Muscle of leg (tissue), 16 donors: ENCODE results near the gene RPP21. TPM values are rescaled to one million over a fixed set of nuclear protein-coding genes. Genes with fewer than 3 reads are reported as not detected.

ENCODE experiments used
- DNase-seq: peaks from one replicate; pipeline ENCODE4 v3.0.0; 2013
- H3K27ac ChIP-seq: one replicate; pipeline ENCODE4 v1.5.1; 2013; ENCODE audit warnings: mild to moderate bottlenecking, low read length, control low read depth
- H3K27me3 ChIP-seq: one replicate; pipeline ENCODE4 v1.6.1; 2013; ENCODE audit warnings: low read length; ENCODE audit not compliant: control insufficient read depth, insufficient read depth
- H3K36me3 ChIP-seq: one replicate; pipeline ENCODE4 v1.6.1; 2013; ENCODE audit warnings: low read length; ENCODE audit not compliant: control insufficient read depth, insufficient read depth
- H3K4me1 ChIP-seq: one replicate; pipeline ENCODE4 v1.6.1; 2013; ENCODE audit warnings: low read length; ENCODE audit not compliant: control insufficient read depth, insufficient read depth
- H3K4me3 ChIP-seq: one replicate; pipeline ENCODE4 v1.5.1; 2013; ENCODE audit warnings: low read length, control low read depth
- H3K9me3 ChIP-seq: replicated peaks from 2 replicates; pipeline ENCODE4 v1.6.1; 2013; ENCODE audit warnings: low read depth, low read length; ENCODE audit not compliant: control insufficient read depth
- WGBS: methylation state at CpG from one replicate; pipeline ENCODE4 v1.1.5; 2013; ENCODE audit warnings: missing lambda C conversion rate; ENCODE audit not compliant: insufficient coverage; 5-methylcytosine and 5-hydroxymethylcytosine counted together
- long read RNA-seq, 11 donors: transcript quantifications; one replicate each; lab custom pipeline, GENCODE V29; 2026
- polyA plus RNA-seq, 8 donors: library from polyadenylated mRNA; unstranded; fragments of 120-200 nt; gene quantifications; one replicate each; pipeline versions ENCODE4 v1.2.1 to v1.2.3, GENCODE V29; 2013; ENCODE audit warnings: inconsistent platforms in 1 of 8, low replicate concordance in 1 of 8; ENCODE audit not compliant: insufficient read length in 8 of 8, insufficient read depth in 1 of 8
- total RNA-seq: library from RNA; stranded (reverse); fragments of 120-200 nt; gene quantifications from one replicate; pipeline ENCODE4 v1.2.4, GENCODE V29; 2013

The RPP21 gene
- total RNA-seq = 22.3 TPM
- polyA plus RNA-seq = 10 to 100 TPM; 19.4 to 23.8 (median 22.2) TPM
- long read RNA-seq, donor 1, transcript RPP21-224 (5 exons, 525 nt) = major isoform, 6 of 8 reads
- long read RNA-seq, donor 1, partial matches to known transcripts = 0 of 8 reads
- long read RNA-seq, donor 1, other reads (novel, unspliced or antisense) = 0 of 8 reads
- long read RNA-seq, donor 2, partial matches to known transcripts = 0 of 5 reads
- long read RNA-seq, donor 2, other reads (novel, unspliced or antisense) = 0 of 5 reads
- long read RNA-seq, donor 3, transcript RPP21-224 (5 exons, 525 nt) = major isoform, 12 of 16 reads
- long read RNA-seq, donor 3, partial matches to known transcripts = 0 of 16 reads
- long read RNA-seq, donor 3, other reads (novel, unspliced or antisense) = 0 of 16 reads
- long read RNA-seq, donor 4, transcript RPP21-224 (5 exons, 525 nt) = major isoform, 9 of 11 reads
- long read RNA-seq, donor 4, partial matches to known transcripts = 0 of 11 reads
- long read RNA-seq, donor 4, other reads (novel, unspliced or antisense) = 0 of 11 reads
- long read RNA-seq, donor 5, transcript RPP21-224 (5 exons, 525 nt) = major isoform, 21 of 25 reads
- long read RNA-seq, donor 5, partial matches to known transcripts = 0 of 25 reads
- long read RNA-seq, donor 5, other reads (novel, unspliced or antisense) = 0 of 25 reads
- long read RNA-seq, donor 6, transcript RPP21-224 (5 exons, 525 nt) = major isoform, 24 of 35 reads
- long read RNA-seq, donor 6, transcript RPP21-221 (4 exons, 594 nt) = minor isoform, 7 of 35 reads
- long read RNA-seq, donor 6, partial matches to known transcripts = 0 of 35 reads
- long read RNA-seq, donor 6, other reads (novel, unspliced or antisense) = 0 of 35 reads
- long read RNA-seq, donor 7, transcript RPP21-224 (5 exons, 525 nt) = major isoform, 35 of 44 reads
- long read RNA-seq, donor 7, transcript RPP21-221 (4 exons, 594 nt) = minor isoform, 5 of 44 reads
- long read RNA-seq, donor 7, partial matches to known transcripts = 0 of 44 reads
- long read RNA-seq, donor 7, other reads (novel, unspliced or antisense) = 0 of 44 reads
- long read RNA-seq, donor 8, transcript RPP21-224 (5 exons, 525 nt) = major isoform, 12 of 15 reads
- long read RNA-seq, donor 8, partial matches to known transcripts = 0 of 15 reads
- long read RNA-seq, donor 8, other reads (novel, unspliced or antisense) = 0 of 15 reads
- long read RNA-seq, donor 9, transcript RPP21-224 (5 exons, 525 nt) = major isoform, 11 of 13 reads
- long read RNA-seq, donor 9, partial matches to known transcripts = 0 of 13 reads
- long read RNA-seq, donor 9, other reads (novel, unspliced or antisense) = 0 of 13 reads
- long read RNA-seq, donor 10, transcript RPP21-224 (5 exons, 525 nt) = major isoform, 16 of 21 reads
- long read RNA-seq, donor 10, partial matches to known transcripts = 0 of 21 reads
- long read RNA-seq, donor 10, other reads (novel, unspliced or antisense) = 0 of 21 reads
- long read RNA-seq, donor 11, transcript RPP21-224 (5 exons, 525 nt) = major isoform, 17 of 18 reads
- long read RNA-seq, donor 11, partial matches to known transcripts = 0 of 18 reads
- long read RNA-seq, donor 11, other reads (novel, unspliced or antisense) = 0 of 18 reads

DNA sequence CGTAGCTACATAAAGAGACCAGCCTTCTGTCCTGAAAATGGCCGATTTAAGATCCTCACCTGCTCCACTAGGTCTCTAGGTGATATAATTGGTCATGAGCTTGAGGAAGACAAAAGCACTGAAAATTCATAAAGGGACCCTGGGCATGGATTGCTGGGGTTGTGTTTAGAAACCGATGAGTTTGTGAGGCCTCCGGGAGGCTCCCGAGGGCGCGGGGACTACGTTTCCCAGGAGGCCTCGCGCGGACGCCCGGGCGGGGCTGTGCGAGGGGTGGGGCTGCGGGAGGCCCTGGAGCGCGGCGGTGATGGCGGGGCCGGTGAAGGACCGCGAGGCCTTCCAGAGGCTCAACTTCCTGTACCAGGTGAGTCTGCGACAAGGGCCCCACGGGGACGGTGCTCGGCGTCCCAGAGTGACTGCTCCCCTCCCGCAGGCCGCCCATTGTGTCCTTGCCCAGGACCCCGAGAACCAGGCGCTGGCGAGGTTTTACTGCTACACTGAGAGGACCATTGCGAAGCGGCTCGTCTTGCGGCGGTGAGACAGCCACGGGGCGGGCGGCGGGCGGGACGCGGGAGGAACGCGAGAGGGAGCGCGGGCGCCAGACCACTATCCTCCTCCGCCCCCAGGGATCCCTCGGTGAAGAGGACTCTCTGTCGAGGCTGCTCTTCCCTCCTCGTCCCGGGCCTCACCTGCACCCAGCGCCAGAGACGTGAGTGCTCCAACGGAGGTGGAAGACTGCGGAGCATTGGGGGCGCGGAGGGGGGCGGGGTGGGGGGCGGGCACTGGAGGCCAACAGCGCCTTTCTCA lies at the start of gene RPP21:
TSS of gene RPP21 (plus strand) at position 289 of the 804 bp plus-strand sequence. CDS start at position 305, 16 bp downstream.
- peak within 1 kb of the TSS; percentile 86 for H3K4me3 ChIP-seq
- no peaks in the 10 kb centered on the region for H3K9me3 ChIP-seq
- peak; percentile 91 for DNase-seq
- peaks cover 7% of the 10 kb centered on the region for H3K4me1 ChIP-seq
- H3K36me3 ChIP-seq = peaks cover 24% of the 10 kb centered on the region
- H3K27me3 ChIP-seq = no peaks in the 10 kb centered on the region
- under 1% methylated on average over 46 of the region's 64 CpGs for WGBS
- peak within 1 kb of the TSS; percentile 88 for H3K27ac ChIP-seq

DNA sequence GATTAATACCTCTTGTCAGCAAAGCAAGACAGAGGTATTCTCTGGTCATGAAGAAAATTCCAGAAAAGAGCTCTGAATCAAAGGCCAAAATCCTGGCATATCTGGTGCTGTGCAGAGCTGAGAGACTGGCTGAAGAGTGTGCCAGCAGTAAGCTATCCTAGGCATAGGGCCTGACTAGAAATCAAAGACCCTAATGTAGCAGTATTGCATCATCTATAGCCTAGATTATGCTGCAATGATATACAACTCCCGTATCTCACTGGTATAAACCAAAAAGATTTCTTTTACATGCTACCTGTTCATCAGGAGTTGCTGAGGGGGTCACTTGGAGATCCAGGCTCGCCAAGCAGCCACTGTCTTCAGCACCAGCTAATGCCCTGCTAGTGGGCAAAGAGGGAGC lies 49.1 kb upstream of the RPP21 start:
- peaks cover 11% of the 10 kb centered on the region for H3K9me3 ChIP-seq
- no peaks in the 10 kb centered on the region for H3K27me3 ChIP-seq
- peaks cover 32% of the 10 kb centered on the region for H3K36me3 ChIP-seq
- H3K4me1 ChIP-seq = no peaks in the 10 kb centered on the region
- DNase-seq = no peak
- no CpG with 5 or more reads among the region's 2 CpGs for WGBS
- no peak overlapping the region for H3K27ac ChIP-seq
- no peak overlapping the region for H3K4me3 ChIP-seq

DNA sequence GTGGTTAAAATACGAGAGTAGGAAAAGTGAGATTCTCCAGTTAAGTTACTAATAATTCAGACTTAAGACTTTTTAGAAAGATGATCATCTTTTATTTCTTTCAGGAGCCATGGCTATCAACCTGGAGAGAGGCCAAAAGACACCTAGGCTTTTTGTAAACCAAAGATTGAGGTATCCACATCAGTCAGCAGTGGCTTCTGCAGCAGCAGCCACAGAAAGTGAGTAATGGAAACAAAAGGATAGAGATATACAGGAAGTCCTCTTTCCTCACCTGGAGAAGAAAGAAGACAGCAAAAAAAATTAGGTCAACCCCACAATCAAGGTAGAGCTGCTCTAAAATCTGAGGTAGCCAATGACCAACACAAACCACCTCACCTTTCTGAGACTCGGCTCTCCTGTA lies 41.0 kb upstream of the RPP21 start:
- H3K4me3 ChIP-seq = no peak overlapping the region
- H3K9me3 ChIP-seq = peaks cover 26% of the 10 kb centered on the region
- 100% methylated on average over 1 of the region's 2 CpGs for WGBS
- H3K27ac ChIP-seq = no peak overlapping the region
- DNase-seq = no peak
- peaks cover 11% of the 10 kb centered on the region for H3K36me3 ChIP-seq
- H3K27me3 ChIP-seq = no peaks in the 10 kb centered on the region
- no peaks in the 10 kb centered on the region for H3K4me1 ChIP-seq

DNA sequence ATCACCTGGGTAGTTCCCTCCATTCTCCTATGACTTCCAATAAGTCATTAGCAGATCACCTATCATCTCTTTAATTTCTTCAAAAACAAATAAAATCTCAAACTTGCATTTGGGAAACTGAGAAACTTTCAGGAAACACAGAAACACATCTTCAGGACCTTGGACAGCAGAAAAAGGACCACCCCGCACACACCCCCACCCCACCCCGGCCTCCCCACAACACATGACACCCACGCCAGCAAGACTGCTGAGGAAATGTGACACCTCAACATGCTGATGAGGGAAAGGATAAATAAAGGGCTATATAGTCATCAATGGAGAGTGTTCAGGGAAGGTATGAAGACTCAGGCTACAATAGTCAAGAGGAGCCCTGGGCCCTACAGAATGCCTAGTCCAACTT lies 33.9 kb upstream of the RPP21 start:
- Histone ChIP-seq H3K36me3 (peaks cover 31% of the 10 kb centered on the region), H3K27ac (no peak overlapping the region), H3K4me1 (no peaks in the 10 kb centered on the region), H3K27me3 (no peaks in the 10 kb centered on the region), H3K4me3 (no peak overlapping the region), H3K9me3 (no peaks in the 10 kb centered on the region)
- DNase-seq = peak; percentile 6
- no CpG with 5 or more reads among the region's 3 CpGs for WGBS

DNA sequence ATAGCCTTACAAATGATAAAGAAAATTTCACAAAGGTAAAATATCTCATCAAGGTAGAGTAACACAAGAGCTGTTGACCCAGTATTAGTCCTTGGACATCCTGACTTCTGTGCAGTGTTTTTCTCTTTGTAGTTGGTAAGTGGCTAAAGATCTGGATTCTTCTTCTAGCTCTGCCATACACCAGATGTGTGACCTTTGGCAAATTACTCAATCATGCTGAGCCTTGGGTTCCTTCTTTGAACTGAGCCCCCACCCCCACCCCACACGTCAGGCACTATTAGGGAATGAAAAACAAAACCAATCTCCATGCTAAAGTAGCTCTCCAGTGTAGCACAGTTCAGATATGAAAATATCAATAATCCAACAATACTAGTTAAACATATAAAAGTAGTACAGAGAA lies 33.3 kb upstream of the RPP21 start:
- H3K27me3 ChIP-seq = no peaks in the 10 kb centered on the region

DNA sequence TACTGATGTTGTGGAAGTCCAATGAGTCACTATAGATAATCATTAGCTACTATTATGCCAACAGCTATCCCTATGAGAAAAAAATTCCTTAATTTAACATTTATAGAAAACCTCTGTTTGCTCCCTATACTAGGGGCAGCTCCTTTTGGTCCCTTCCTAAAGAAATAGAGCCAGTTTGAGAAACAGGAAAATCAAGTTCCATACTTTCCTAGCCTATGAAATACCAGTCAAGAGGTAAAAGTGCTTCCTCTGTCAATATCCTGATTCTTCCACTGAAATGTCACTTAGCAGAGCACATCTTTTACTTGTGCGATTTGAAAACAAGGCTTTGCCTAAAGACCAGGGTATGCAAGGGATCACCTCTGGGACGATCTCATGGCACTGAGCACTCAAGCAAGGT lies 32.7 kb upstream of the RPP21 start:
- no peak overlapping the region for H3K27ac ChIP-seq
- no peaks in the 10 kb centered on the region for H3K27me3 ChIP-seq
- H3K9me3 ChIP-seq = no peaks in the 10 kb centered on the region
- no peak for DNase-seq
- H3K4me3 ChIP-seq = no peak overlapping the region
- WGBS = 92% methylated on average over 2 of the region's 2 CpGs
- H3K36me3 ChIP-seq = peaks cover 34% of the 10 kb centered on the region
- H3K4me1 ChIP-seq = no peaks in the 10 kb centered on the region

More for the DNA sequence above, 33.3 kb upstream of the RPP21 start:
- no peak for DNase-seq
- no CpG with 5 or more reads among the region's 1 CpG for WGBS
- H3K27ac ChIP-seq = no peak overlapping the region
- no peaks in the 10 kb centered on the region for H3K9me3 ChIP-seq
- peaks cover 34% of the 10 kb centered on the region for H3K36me3 ChIP-seq
- no peak overlapping the region for H3K4me3 ChIP-seq
- no peaks in the 10 kb centered on the region for H3K4me1 ChIP-seq

DNA sequence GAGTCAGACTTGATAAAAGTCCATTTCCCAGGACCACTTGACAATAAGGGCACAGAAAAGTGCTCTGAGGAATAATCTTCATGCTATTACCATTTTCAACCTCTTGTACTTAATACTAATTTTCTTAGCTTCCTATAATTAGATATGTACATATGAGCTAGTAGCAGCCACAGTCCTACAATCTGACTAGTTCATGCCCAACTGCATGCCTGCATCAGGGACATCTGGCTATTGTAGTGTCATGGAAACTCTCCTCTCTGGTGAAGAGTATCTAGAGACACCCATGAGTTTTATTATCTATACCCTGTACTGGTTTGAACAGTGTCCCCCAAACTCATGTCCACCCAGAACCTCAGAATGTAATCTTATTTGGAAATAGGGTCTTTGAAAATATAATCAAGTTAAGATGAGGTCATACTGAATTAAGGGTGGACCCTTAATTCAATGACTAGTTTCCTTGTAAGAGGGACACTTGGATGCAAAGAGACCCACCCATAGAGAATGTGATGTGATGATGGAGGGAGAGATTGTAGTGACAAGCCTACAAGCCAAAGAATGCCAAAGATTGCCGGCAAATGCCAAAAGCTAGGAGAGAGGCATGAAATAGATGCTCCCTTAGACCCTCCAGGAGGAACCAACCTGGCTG lies 32.2 kb upstream of the RPP21 start:
- H3K9me3 ChIP-seq = no peaks in the 10 kb centered on the region
- WGBS = no CpG with 5 or more reads among the region's 1 CpG

DNA sequence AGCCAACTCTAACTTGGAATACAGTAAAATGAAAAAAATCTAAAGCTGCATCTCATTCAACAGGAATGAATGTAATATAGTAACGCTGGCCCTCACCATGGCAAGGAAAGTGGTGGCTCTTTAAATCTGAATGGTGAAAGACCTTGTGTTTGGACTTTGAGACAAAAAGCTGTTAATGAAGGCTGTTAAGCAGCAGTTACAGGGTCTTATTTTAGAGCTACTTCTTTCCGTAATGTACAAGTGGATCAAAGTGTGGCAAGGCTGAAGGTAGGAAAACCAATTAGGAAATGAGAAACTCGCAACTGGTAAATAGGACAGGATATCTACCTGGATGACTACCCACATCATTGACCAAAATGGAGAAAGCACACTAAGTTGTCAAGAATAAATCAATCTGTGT lies 29.8 kb upstream of the RPP21 start:
- peaks cover 31% of the 10 kb centered on the region for H3K36me3 ChIP-seq
- WGBS = 100% methylated on average over 2 of the region's 3 CpGs
- no peaks in the 10 kb centered on the region for H3K9me3 ChIP-seq
- no peaks in the 10 kb centered on the region for H3K27me3 ChIP-seq
- no peaks in the 10 kb centered on the region for H3K4me1 ChIP-seq
- no peak overlapping the region for H3K4me3 ChIP-seq
- no peak overlapping the region for H3K27ac ChIP-seq
- DNase-seq = no peak

More for the DNA sequence above, 32.2 kb upstream of the RPP21 start:
- Histone ChIP-seq H3K36me3 (peaks cover 32% of the 10 kb centered on the region), H3K27ac (no peak overlapping the region), H3K4me1 (no peaks in the 10 kb centered on the region), H3K4me3 (no peak overlapping the region), H3K27me3 (no peaks in the 10 kb centered on the region)
- no peak for DNase-seq
